DND-41 (cell line): Measurements from ENCODE around the gene ERICH2.

Experiments used
- EZH2 ChIP-seq: IDR thresholded peaks from 3 replicates; pipeline ENCODE4 v1.6.1; 2012; ENCODE audit warnings: borderline replicate concordance, low read depth, mild to moderate bottlenecking, moderate library complexity, low read length, inconsistent platforms; ENCODE audit not compliant: severe bottlenecking
- TF ChIP-seq, protein P1 (sequence below): IDR thresholded peaks from 2 replicates; pipeline ENCODE4 v1.5.1; 2012; ENCODE audit warnings: borderline replicate concordance, low read length, moderate library complexity, mild to moderate bottlenecking; ENCODE audit not compliant: poor library complexity, severe bottlenecking; ENCODE audit errors: extremely low read depth

DNA sequence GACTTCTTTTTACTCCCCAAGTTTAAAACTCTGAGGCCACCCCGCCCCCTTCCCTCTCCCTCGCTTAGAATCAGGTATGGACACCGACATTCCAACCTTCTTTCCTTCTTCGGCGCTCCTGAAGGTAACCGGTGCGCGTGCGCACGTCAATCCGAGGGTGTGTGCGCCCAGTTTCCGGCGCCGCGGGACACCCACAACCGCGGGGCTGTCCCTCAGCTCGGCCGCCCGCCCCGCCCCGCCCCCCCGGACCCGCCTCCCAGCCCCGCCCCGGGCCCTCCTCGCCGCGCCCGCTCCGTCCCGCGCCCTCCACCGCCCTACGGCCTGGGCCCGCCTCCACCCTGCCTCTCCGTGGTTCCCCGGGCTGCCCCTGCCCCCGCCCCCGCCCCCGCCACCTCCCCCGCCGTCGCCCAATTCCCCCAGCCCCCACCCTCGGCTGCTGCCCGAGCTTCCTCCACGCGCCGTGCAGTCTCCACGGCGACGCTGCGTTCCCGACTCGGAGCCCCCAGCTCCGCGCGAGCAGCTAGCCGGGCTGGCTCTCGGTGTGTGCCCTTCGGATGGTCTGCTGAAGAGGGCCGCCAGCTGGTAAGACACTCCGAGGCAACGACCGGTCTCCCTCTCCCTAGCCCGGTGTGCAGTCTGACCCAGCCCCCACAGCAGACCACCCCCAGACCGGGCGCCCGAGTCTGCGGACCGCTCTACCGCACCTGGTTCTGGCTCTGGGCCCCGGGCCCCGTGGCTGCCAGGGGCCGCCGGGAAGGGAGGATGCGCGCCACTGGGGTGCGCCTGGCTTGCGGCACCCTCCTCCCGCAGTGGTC, 635 bp downstream of the ERICH2 start:
- TF ChIP-seq, protein P1, sequence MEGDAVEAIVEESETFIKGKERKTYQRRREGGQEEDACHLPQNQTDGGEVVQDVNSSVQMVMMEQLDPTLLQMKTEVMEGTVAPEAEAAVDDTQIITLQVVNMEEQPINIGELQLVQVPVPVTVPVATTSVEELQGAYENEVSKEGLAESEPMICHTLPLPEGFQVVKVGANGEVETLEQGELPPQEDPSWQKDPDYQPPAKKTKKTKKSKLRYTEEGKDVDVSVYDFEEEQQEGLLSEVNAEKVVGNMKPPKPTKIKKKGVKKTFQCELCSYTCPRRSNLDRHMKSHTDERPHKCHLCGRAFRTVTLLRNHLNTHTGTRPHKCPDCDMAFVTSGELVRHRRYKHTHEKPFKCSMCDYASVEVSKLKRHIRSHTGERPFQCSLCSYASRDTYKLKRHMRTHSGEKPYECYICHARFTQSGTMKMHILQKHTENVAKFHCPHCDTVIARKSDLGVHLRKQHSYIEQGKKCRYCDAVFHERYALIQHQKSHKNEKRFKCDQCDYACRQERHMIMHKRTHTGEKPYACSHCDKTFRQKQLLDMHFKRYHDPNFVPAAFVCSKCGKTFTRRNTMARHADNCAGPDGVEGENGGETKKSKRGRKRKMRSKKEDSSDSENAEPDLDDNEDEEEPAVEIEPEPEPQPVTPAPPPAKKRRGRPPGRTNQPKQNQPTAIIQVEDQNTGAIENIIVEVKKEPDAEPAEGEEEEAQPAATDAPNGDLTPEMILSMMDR = no peak
- TF ChIP-seq EZH2 = no peak
